ENCODE results near the gene CXCR2. TPM values are rescaled to one million over a fixed set of nuclear protein-coding genes. Genes with fewer than 3 reads are reported as not detected.

Gene CXCR2
- total RNA-seq, 1 experiment from 2014 or later = not detected

GRCh38 chr2:218128781-218129457 is 3.1 kb downstream of the CXCR2 start:
- peaks cover 8% of the 10 kb centered on the region for H3K27me3 Mint-ChIP-seq (ENCODE audit: insufficient read depth, unreplicated experiment)
- Histone ChIP-seq H3K36me3 (ENCODE audit: control insufficient read depth, insufficient read depth, low read length) (no peaks in the 10 kb centered on the region), H3K9me3 (no peaks in the 10 kb centered on the region), H3K4me1 (no peaks in the 10 kb centered on the region), H3K4me3 (ENCODE audit: low read depth, low read length) (no peak overlapping the region), H3K27me3 (replicated peaks; ENCODE audit: control insufficient read depth, insufficient read depth, low read length) (no peaks in the 10 kb centered on the region; the same call in 1 of the 2 replicates)
- ChIA-PET POLR2A (no interaction called here), CTCF (no interaction called here)
- no peak overlapping the region for H3K4me3 Mint-ChIP-seq (ENCODE audit: unreplicated experiment)
- no peak for TF ChIP-seq CTCF (IDR thresholded peaks at IDR 0.05; ENCODE audit: insufficient read depth in 1 of 2, low read depth in 1 of 2, low read length in 1 of 2, severe bottlenecking in 1 of 2, unreplicated experiment in 1 of 2)
- no TSS peak for BruUV-seq (replicated peaks)
- no peaks in the 10 kb centered on the region for H3K4me1 Mint-ChIP-seq (ENCODE audit: low read depth, unreplicated experiment)
- H3K9me3 Mint-ChIP-seq (ENCODE audit: unreplicated experiment) = no peaks in the 10 kb centered on the region
- no peak overlapping the region for H3K27ac Mint-ChIP-seq (ENCODE audit: unreplicated experiment)
- no peak for DNase-seq
- intact Hi-C loops (cut with micrococcal nuclease; ENCODE audit: unreplicated experiment) = no loop called here
- no peaks in the 10 kb centered on the region for H3K36me3 Mint-ChIP-seq (ENCODE audit: insufficient read depth, unreplicated experiment)

GRCh38 chr2:218129458-218130135 is 3.8 kb downstream of the CXCR2 start:
- CTCF ChIA-PET = no interaction called here
- no peaks in the 10 kb centered on the region for H3K9me3 ChIP-seq
- no peak for DNase-seq
- H3K36me3 ChIP-seq (ENCODE audit: control insufficient read depth, insufficient read depth, low read length) = no peaks in the 10 kb centered on the region
- peaks cover 8% of the 10 kb centered on the region for H3K27me3 Mint-ChIP-seq (ENCODE audit: insufficient read depth, unreplicated experiment)
- no peaks in the 10 kb centered on the region for H3K4me1 Mint-ChIP-seq (ENCODE audit: low read depth, unreplicated experiment)
- H3K36me3 Mint-ChIP-seq (ENCODE audit: insufficient read depth, unreplicated experiment) = no peaks in the 10 kb centered on the region
- no peak overlapping the region for H3K4me3 ChIP-seq (ENCODE audit: low read depth, low read length)
- H3K27ac Mint-ChIP-seq (ENCODE audit: unreplicated experiment) = no peak overlapping the region
- intact Hi-C loops (cut with micrococcal nuclease; ENCODE audit: unreplicated experiment) = no loop called here
- no peak overlapping the region for H3K4me3 Mint-ChIP-seq (ENCODE audit: unreplicated experiment)
- H3K9me3 Mint-ChIP-seq (ENCODE audit: unreplicated experiment) = no peaks in the 10 kb centered on the region
- H3K4me1 ChIP-seq = no peaks in the 10 kb centered on the region
- no peaks in the 10 kb centered on the region; the same call in 1 of the 2 replicates for H3K27me3 ChIP-seq (replicated peaks; ENCODE audit: control insufficient read depth, insufficient read depth, low read length)
- TF ChIP-seq CTCF (IDR thresholded peaks at IDR 0.05; ENCODE audit: insufficient read depth in 1 of 2, low read depth in 1 of 2, low read length in 1 of 2, severe bottlenecking in 1 of 2, unreplicated experiment in 1 of 2) = no peak
- BruUV-seq (replicated peaks) = no TSS peak
- POLR2A ChIA-PET = no interaction called here

GRCh38 chr2:218130377-218130776 is 4.5 kb downstream of the CXCR2 start:
- POLR2A ChIA-PET = no interaction called here
- no peaks in the 10 kb centered on the region for H3K9me3 Mint-ChIP-seq (ENCODE audit: unreplicated experiment)
- TF ChIP-seq CTCF (IDR thresholded peaks at IDR 0.05; ENCODE audit: insufficient read depth in 1 of 2, low read depth in 1 of 2, low read length in 1 of 2, severe bottlenecking in 1 of 2, unreplicated experiment in 1 of 2) = no peak
- intact Hi-C loops (cut with micrococcal nuclease; ENCODE audit: unreplicated experiment) = no loop called here
- Histone ChIP-seq H3K4me1 (no peaks in the 10 kb centered on the region), H3K36me3 (ENCODE audit: control insufficient read depth, insufficient read depth, low read length) (no peaks in the 10 kb centered on the region), H3K9me3 (no peaks in the 10 kb centered on the region), H3K27me3 (replicated peaks; ENCODE audit: control insufficient read depth, insufficient read depth, low read length) (no peaks in the 10 kb centered on the region; the same call in 1 of the 2 replicates), H3K4me3 (ENCODE audit: low read depth, low read length) (no peak overlapping the region)
- CTCF ChIA-PET = no interaction called here
- H3K27ac Mint-ChIP-seq (ENCODE audit: unreplicated experiment) = no peak overlapping the region
- H3K36me3 Mint-ChIP-seq (ENCODE audit: insufficient read depth, unreplicated experiment) = no peaks in the 10 kb centered on the region
- BruUV-seq (replicated peaks) = no TSS peak
- H3K4me1 Mint-ChIP-seq (ENCODE audit: low read depth, unreplicated experiment) = no peaks in the 10 kb centered on the region
- peaks cover 11% of the 10 kb centered on the region for H3K27me3 Mint-ChIP-seq (ENCODE audit: insufficient read depth, unreplicated experiment)
- no peak overlapping the region for H3K4me3 Mint-ChIP-seq (ENCODE audit: unreplicated experiment)
- DNase-seq = no peak

Data from Caco-2 (cell line).